Measurements from ENCODE around the gene KLF7. TPM values are rescaled to one million over a fixed set of nuclear protein-coding genes. Genes with fewer than 3 reads are reported as not detected.

The KLF7 gene
- total and polyA plus RNA-seq, 9 of the 15 experiments (the other 6 are each of a cell fraction or from before 2014, with no cell fraction given) = 0.04 to 0.54 (median 0.07) TPM

DNA sequence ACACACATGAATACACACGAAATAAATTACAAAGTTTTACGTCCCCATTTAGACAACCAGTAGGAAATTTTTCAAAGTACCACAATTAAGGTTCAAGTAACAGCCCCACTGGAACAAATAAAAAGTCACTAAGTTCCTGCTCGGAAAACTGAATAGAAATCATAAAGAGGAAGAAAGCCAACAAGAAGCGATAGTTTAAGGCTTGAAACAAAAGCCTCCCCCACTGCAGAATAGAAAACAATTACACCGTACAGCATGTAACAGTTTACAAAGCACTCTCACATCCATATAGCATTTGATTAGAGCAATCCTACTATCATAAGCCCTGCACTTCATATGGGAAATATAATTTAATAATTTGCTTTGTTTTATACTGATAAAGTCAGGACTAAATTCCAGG lies 15.5 kb downstream of the KLF7 start:
- H3K27me3 ChIP-seq (ENCODE audit: control insufficient read depth in 2 of 2, insufficient read depth in 2 of 2, low read length in 2 of 2) = peaks cover 0 to 11% of the 10 kb centered on the region in 2 experiments; a peak in 2 of 5 replicates
- H3K9me3 ChIP-seq (replicated peaks; ENCODE audit: control insufficient read depth, insufficient read depth, low read depth, low read length) = no peaks in the 10 kb centered on the region
- no peaks in the 10 kb centered on the region; a peak in 1 of 5 replicates for H3K4me1 ChIP-seq (replicated peaks in 1 of 2; ENCODE audit: control insufficient read depth in 2 of 2, insufficient read depth in 2 of 2, low read length in 2 of 2)
- BruUV-seq (replicated peaks) = no TSS peak
- H3K4me3 ChIP-seq = no peak overlapping the region
- no peak overlapping the region for H3K4me2 ChIP-seq (ENCODE audit: insufficient read depth, low read length)
- no peak for FAIRE-seq
- no peaks in the 10 kb centered on the region for H3K36me3 ChIP-seq (ENCODE audit: control insufficient read depth, insufficient read depth, low read length)
- ChIA-PET CTCF (ENCODE audit: low intra/inter-chr PET ratio) (no interaction called here), POLR2A (no interaction called here)
- in situ Hi-C loops (cut with MboI) (no loop called here), intact Hi-C loops (cut with micrococcal nuclease) (no loop called here)
- 0% methylated on average over 5 of the region's 5 CpGs for WGBS (ENCODE audit: insufficient coverage, low coverage, missing lambda C conversion rate)
- no peak for DNase-seq (ENCODE audit: extremely low read depth in 1 of 4, low spot score in 3 of 4)
- H3K27ac ChIP-seq (ENCODE audit: extremely low read depth, low read depth, low read length) = no peak overlapping the region
- no peaks in the 10 kb centered on the region for H4K20me1 ChIP-seq (replicated peaks; ENCODE audit: control insufficient read depth, insufficient read depth, low read length)
- H2AFZ ChIP-seq (ENCODE audit: low read depth, low read length) = no peak overlapping the region
- H3K9ac ChIP-seq (ENCODE audit: insufficient read depth in 1 of 2, low read depth in 2 of 2, low read length in 2 of 2) = no peak overlapping the region
- no peaks in the 10 kb centered on the region for H3K79me2 ChIP-seq (ENCODE audit: control insufficient read depth, insufficient read depth, low read length)
- no peak for ATAC-seq
- no peaks in the 10 kb centered on the region for H3K9me1 ChIP-seq (ENCODE audit: control insufficient read depth, insufficient read depth, low read length)
- no peak for TF ChIP-seq HNRNPUL1 (IDR thresholded peaks at IDR 0.05; ENCODE audit: low read length)
- TF ChIP-seq BRCA1 (IDR thresholded peaks at IDR 0.05) = no peak
- no peak for TF ChIP-seq BRCA1 (CRISPR knock-in tag; IDR thresholded peaks at IDR 0.05)
- TF ChIP-seq FIP1L1 (IDR thresholded peaks at IDR 0.05; ENCODE audit: low read depth, low read length, poor library complexity, severe bottlenecking) = no peak
- no peak for TF ChIP-seq ZFP30 (CRISPR knock-in tag; IDR thresholded peaks at IDR 0.05; ENCODE audit: borderline replicate concordance)
- TF ChIP-seq SRSF7 (optimal IDR thresholded peaks at IDR 0.05; ENCODE audit: low read depth, low read length) = no peak
- no peak for TF ChIP-seq MAFG (tag; conservative IDR thresholded peaks at IDR 0.05)
- TF ChIP-seq, protein P1, sequence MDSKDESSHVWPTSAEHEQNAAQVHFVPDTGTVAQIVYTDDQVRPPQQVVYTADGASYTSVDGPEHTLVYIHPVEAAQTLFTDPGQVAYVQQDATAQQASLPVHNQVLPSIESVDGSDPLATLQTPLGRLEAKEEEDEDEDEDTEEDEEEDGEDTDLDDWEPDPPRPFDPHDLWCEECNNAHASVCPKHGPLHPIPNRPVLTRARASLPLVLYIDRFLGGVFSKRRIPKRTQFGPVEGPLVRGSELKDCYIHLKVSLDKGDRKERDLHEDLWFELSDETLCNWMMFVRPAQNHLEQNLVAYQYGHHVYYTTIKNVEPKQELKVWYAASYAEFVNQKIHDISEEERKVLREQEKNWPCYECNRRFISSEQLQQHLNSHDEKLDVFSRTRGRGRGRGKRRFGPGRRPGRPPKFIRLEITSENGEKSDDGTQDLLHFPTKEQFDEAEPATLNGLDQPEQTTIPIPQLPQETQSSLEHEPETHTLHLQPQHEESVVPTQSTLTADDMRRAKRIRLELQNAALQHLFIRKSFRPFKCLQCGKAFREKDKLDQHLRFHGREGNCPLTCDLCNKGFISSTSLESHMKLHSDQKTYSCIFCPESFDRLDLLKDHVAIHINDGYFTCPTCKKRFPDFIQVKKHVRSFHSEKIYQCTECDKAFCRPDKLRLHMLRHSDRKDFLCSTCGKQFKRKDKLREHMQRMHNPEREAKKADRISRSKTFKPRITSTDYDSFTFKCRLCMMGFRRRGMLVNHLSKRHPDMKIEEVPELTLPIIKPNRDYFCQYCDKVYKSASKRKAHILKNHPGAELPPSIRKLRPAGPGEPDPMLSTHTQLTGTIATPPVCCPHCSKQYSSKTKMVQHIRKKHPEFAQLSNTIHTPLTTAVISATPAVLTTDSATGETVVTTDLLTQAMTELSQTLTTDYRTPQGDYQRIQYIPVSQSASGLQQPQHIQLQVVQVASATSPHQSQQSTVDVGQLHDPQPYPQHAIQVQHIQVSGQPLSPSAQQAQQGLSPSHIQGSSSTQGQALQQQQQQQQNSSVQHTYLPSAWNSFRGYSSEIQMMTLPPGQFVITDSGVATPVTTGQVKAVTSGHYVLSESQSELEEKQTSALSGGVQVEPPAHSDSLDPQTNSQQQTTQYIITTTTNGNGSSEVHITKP (IDR thresholded peaks at IDR 0.05; ENCODE audit: partially characterized antibody) = no peak
- TF ChIP-seq, protein P2, sequence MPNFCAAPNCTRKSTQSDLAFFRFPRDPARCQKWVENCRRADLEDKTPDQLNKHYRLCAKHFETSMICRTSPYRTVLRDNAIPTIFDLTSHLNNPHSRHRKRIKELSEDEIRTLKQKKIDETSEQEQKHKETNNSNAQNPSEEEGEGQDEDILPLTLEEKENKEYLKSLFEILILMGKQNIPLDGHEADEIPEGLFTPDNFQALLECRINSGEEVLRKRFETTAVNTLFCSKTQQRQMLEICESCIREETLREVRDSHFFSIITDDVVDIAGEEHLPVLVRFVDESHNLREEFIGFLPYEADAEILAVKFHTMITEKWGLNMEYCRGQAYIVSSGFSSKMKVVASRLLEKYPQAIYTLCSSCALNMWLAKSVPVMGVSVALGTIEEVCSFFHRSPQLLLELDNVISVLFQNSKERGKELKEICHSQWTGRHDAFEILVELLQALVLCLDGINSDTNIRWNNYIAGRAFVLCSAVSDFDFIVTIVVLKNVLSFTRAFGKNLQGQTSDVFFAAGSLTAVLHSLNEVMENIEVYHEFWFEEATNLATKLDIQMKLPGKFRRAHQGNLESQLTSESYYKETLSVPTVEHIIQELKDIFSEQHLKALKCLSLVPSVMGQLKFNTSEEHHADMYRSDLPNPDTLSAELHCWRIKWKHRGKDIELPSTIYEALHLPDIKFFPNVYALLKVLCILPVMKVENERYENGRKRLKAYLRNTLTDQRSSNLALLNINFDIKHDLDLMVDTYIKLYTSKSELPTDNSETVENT (CRISPR knock-in tag; IDR thresholded peaks at IDR 0.05) = no peak
- TF ChIP-seq MCM7 (IDR thresholded peaks at IDR 0.05) = no peak
- no peak for TF ChIP-seq ZNF146 (CRISPR knock-in tag; IDR thresholded peaks at IDR 0.05; ENCODE audit: unreplicated experiment)
- no peak for TF ChIP-seq SNIP1 (IDR thresholded peaks at IDR 0.05; ENCODE audit: low read depth)
- no peak for TF ChIP-seq NFE2L1 (tag; IDR thresholded peaks at IDR 0.05; ENCODE audit: borderline replicate concordance, low read depth)
- TF ChIP-seq PTRF (tag; IDR thresholded peaks at IDR 0.05) = no peak
